Transverse colon (tissue), 3 donors: ENCODE results near the gene STK10.

Source experiments
- EP300 ChIP-seq: sonication (generic); formaldehyde crosslinking; IDR thresholded peaks from one replicate; pipeline ENCODE4 v1.6.1; 2017; ENCODE audit warnings: antibody characterized with exemption, low read depth
- POLR2AphosphoS5 ChIP-seq, 3 donors: sonication (generic); formaldehyde crosslinking; IDR thresholded peaks; one replicate each; pipeline ENCODE4 v1.6.1; 2016; ENCODE audit warnings: antibody characterized with exemption in 3 of 3

DNA sequence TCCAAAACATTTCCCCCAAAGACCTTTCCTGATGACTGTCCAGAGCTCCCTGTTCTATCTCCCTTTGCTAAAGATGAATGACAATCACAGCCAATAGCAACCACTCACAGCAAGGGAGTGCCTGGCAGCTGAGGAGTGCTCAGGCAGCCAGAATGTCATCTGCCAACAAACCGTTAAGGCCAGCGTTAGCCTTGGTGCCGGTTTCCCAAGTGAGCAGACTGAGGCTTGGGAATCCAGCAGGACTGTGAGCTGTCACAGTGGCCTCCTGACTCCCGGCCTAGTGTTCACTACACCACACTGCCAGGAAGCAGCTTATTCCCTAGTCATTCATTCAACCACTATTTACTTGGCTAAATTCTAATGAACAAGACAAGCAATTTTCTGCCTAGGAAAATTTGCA is 24.7 kb downstream of the STK10 start:
- TF ChIP-seq EP300 (no peak), POLR2AphosphoS5 (IDR thresholded peaks at IDR 0.05) (no peak)
